RWPE2 (cell line): ENCODE measurements around the gene HUNK.

Source experiments
- ATAC-seq: fragments of 200-7000 bp; cut with Tn5 transposase; 3 replicates; pipeline ENCODE4 v1.9.1; 2021; ENCODE audit warnings: low read depth
- DNase-seq: peaks from one replicate; pipeline ENCODE4 v3.0.0-alpha.2; 2020; ENCODE audit warnings: low spot score
- H3K27ac ChIP-seq: fragments of 450-650 bp; 2 replicates; pipeline ENCODE4 v1.5.1; 2017; ENCODE audit warnings: mild to moderate bottlenecking; ENCODE audit not compliant: poor library complexity, severe bottlenecking
- H3K27me3 ChIP-seq: fragments of 250-450 bp; sonication (Bioruptor Pico); 2 replicates; pipeline ENCODE4 v1.5.1; 2021; ENCODE audit warnings: mild to moderate bottlenecking, moderate library complexity; ENCODE audit not compliant: insufficient read depth, poor library complexity, severe bottlenecking
- H3K36me3 ChIP-seq: fragments of 250-450 bp; sonication (Bioruptor Pico); 2 replicates; pipeline ENCODE4 v1.5.1; 2020; ENCODE audit warnings: low read depth, mild to moderate bottlenecking, moderate library complexity
- H3K4me1 ChIP-seq: fragments of 250-450 bp; sonication (Bioruptor Pico); 2 replicates; pipeline ENCODE4 v1.5.1; 2021; ENCODE audit warnings: mild to moderate bottlenecking, moderate library complexity; ENCODE audit not compliant: insufficient read depth, poor library complexity, severe bottlenecking
- H3K4me3 ChIP-seq: fragments of 250-450 bp; sonication (Bioruptor Pico); 2 replicates; pipeline ENCODE4 v1.5.1; 2021; ENCODE audit warnings: mild to moderate bottlenecking, moderate library complexity; ENCODE audit not compliant: severe bottlenecking
- H3K9me3 ChIP-seq: fragments of 250-450 bp; sonication (Bioruptor Pico); 2 replicates; pipeline ENCODE4 v1.5.1; 2021; ENCODE audit warnings: mild to moderate bottlenecking, moderate library complexity; ENCODE audit not compliant: severe bottlenecking
- CTCF ChIP-seq: fragments of 450-650 bp; IDR thresholded peaks from one replicate; pipeline ENCODE4 v1.5.1; 2017; ENCODE audit warnings: mild to moderate bottlenecking, moderate library complexity; ENCODE audit not compliant: poor library complexity, severe bottlenecking

HUNK gene

GRCh38 chr21:31882711-31883110 is 9.9 kb downstream of the HUNK start:
- no peak overlapping the region for H3K27ac ChIP-seq
- no peaks in the 10 kb centered on the region for H3K4me1 ChIP-seq
- no peaks in the 10 kb centered on the region for H3K9me3 ChIP-seq
- no peak overlapping the region for H3K4me3 ChIP-seq
- ATAC-seq (no peak), DNase-seq (no peak)
- TF ChIP-seq CTCF = no peak
- peaks cover 28% of the 10 kb centered on the region for H3K27me3 ChIP-seq
- H3K36me3 ChIP-seq = no peaks in the 10 kb centered on the region

- no peaks in the 10 kb centered on the region for H3K36me3 ChIP-seq
- H3K4me1 ChIP-seq = no peaks in the 10 kb centered on the region
- no peak overlapping the region for H3K4me3 ChIP-seq
- H3K27me3 ChIP-seq = peaks cover 6% of the 10 kb centered on the region
- TF ChIP-seq CTCF = no peak
- no peak for DNase-seq
- no peak for ATAC-seq
- no peak overlapping the region for H3K27ac ChIP-seq
- no peaks in the 10 kb centered on the region for H3K9me3 ChIP-seq
Observed at GRCh38 chr21:31885146-31885545, 12.3 kb downstream of the HUNK start.

- no peaks in the 10 kb centered on the region for H3K9me3 ChIP-seq
- no peaks in the 10 kb centered on the region for H3K27me3 ChIP-seq
- DNase-seq = no peak
- H3K4me3 ChIP-seq = no peak overlapping the region
- TF ChIP-seq CTCF = no peak
- ATAC-seq = no peak
- no peaks in the 10 kb centered on the region for H3K36me3 ChIP-seq
- no peak overlapping the region for H3K27ac ChIP-seq
- H3K4me1 ChIP-seq = no peaks in the 10 kb centered on the region
Observed at GRCh38 chr21:31886915-31887314, 14.1 kb downstream of the HUNK start.

GRCh38 chr21:31887391-31887841 is 14.6 kb downstream of the HUNK start:
- TF ChIP-seq CTCF = no peak
- no peaks in the 10 kb centered on the region for H3K4me1 ChIP-seq
- no peaks in the 10 kb centered on the region for H3K9me3 ChIP-seq
- no peak for DNase-seq
- H3K27ac ChIP-seq = no peak overlapping the region
- no peaks in the 10 kb centered on the region for H3K36me3 ChIP-seq
- no peak for ATAC-seq
- H3K27me3 ChIP-seq = no peaks in the 10 kb centered on the region
- H3K4me3 ChIP-seq = no peak overlapping the region

GRCh38 chr21:31888936-31889371 is 16.1 kb downstream of the HUNK start:
- Histone ChIP-seq H3K27me3 (no peaks in the 10 kb centered on the region), H3K36me3 (no peaks in the 10 kb centered on the region), H3K27ac (no peak overlapping the region), H3K9me3 (no peaks in the 10 kb centered on the region), H3K4me1 (no peaks in the 10 kb centered on the region), H3K4me3 (no peak overlapping the region)
- TF ChIP-seq CTCF = no peak
- no peak for DNase-seq
- 0 out of 3 replicates have a peak, but pooled peaks have one; percentile 48 for ATAC-seq
